ENCODE data around the gene NTMT1. TPM values are rescaled to one million over a fixed set of nuclear protein-coding genes. Genes with fewer than 3 reads are reported as not detected.

Gene NTMT1
- total and polyA plus RNA-seq, 9 of the 15 experiments (the other 6 are each of a cell fraction or from before 2014, with no cell fraction given), result 42.1 to 116 (median 74.7) TPM

- peak; percentile 97 for TF ChIP-seq STAT6 (CRISPR knock-in tag; IDR thresholded peaks at IDR 0.05)
- TF ChIP-seq RNF219 (CRISPR knock-in tag; IDR thresholded peaks at IDR 0.05), result no peak
- peak; percentile 80 for TF ChIP-seq GATAD2A (IDR thresholded peaks at IDR 0.05)
- TF ChIP-seq VEZF1 (CRISPR knock-in tag; IDR thresholded peaks at IDR 0.05), result peak; percentile 90
- TF ChIP-seq RBBP5 (IDR thresholded peaks at IDR 0.05; ENCODE audit: borderline replicate concordance, insufficient read depth, low read length, poor library complexity, severe bottlenecking), result peak; percentile 96
- TF ChIP-seq ZBED1 (IDR thresholded peaks at IDR 0.05), result peak; percentile 55; the same call in 1 of the 2 replicates
- peak; percentile 75 for TF ChIP-seq SMAD4 (CRISPR knock-in tag; conservative IDR thresholded peaks at IDR 0.05)
- TF ChIP-seq CREM (IDR thresholded peaks at IDR 0.05; ENCODE audit: low read depth), result peak; percentile 89
- TF ChIP-seq CBX5 (IDR thresholded peaks at IDR 0.05; ENCODE audit: borderline replicate concordance, low read depth), result 0 out of 2 replicates have a peak, but pooled peaks have one; percentile 70
- TF ChIP-seq E2F8 (IDR thresholded peaks at IDR 0.05; ENCODE audit: low read depth, partially characterized antibody), result peak; percentile 90
- TF ChIP-seq SRSF9 (IDR thresholded peaks at IDR 0.05; ENCODE audit: borderline replicate concordance, low read depth, low read length), result no peak
- TF ChIP-seq ZNF263 (CRISPR knock-in tag; IDR thresholded peaks at IDR 0.05; ENCODE audit: borderline replicate concordance), result peak; percentile 81; the same call in 1 of the 2 replicates
- 0 out of 2 replicates have a peak, but pooled peaks have one; percentile 64 for TF ChIP-seq ARID2 (IDR thresholded peaks at IDR 0.05)
- TF ChIP-seq ELF1 (tag; IDR thresholded peaks at IDR 0.05), result peak; percentile 83
- TF ChIP-seq TCF7 (IDR thresholded peaks at IDR 0.05; ENCODE audit: borderline replicate concordance), result peak; percentile 79
- TF ChIP-seq ELF2 (CRISPR knock-in tag; IDR thresholded peaks at IDR 0.05), result peak; percentile 47; the same call in 1 of the 2 replicates
- TF ChIP-seq PHF20 (IDR thresholded peaks at IDR 0.05; ENCODE audit: partially characterized antibody), result peak; percentile 87
- TF ChIP-seq DNMT1 (IDR thresholded peaks at IDR 0.05), result no peak
- 0 out of 2 replicates have a peak, but pooled peaks have one; percentile 46 for TF ChIP-seq MBD2 (IDR thresholded peaks at IDR 0.05; ENCODE audit: borderline replicate concordance, low read depth)
These were observed 16.0 kb downstream of the NTMT1 start, which contains the start of gene ASB6 (continued) for GRCh38 chr9:129641750-129642585.

Data from K562 (cell line).